Mucosa of descending colon (tissue), 3 donors: ENCODE data around the gene MGA. TPM values are rescaled to one million over a fixed set of nuclear protein-coding genes. Genes with fewer than 3 reads are reported as not detected.
A peak's percentile ranks its signal among the peaks of the same experiment; 100 is the strongest.

Source experiments
- ATAC-seq: fragments of 200-7000 bp; cut with Tn5 transposase; one replicate; pipeline ENCODE4 v1.9.1; 2020; ENCODE audit warnings: mild to moderate bottlenecking, moderate library complexity
- DNase-seq, 3 donors: peaks; one replicate each; pipeline ENCODE4 v3.0.0-alpha.2; 2020
- H3K36me3 ChIP-seq: fragments of 200-600 bp; one replicate; pipeline ENCODE4 v1.8.0; 2021; ENCODE audit warnings: low read depth, mild to moderate bottlenecking
- H3K4me1 ChIP-seq: fragments of 200-600 bp; one replicate; pipeline ENCODE4 v1.8.0; 2021; ENCODE audit warnings: low read depth, mild to moderate bottlenecking
- H3K4me3 ChIP-seq: fragments of 200-600 bp; one replicate; pipeline ENCODE4 v1.8.0; 2021; ENCODE audit warnings: mild to moderate bottlenecking
- H3K9me3 ChIP-seq: fragments of 200-600 bp; one replicate; pipeline ENCODE4 v1.8.0; 2021; ENCODE audit warnings: mild to moderate bottlenecking
- CTCF ChIP-seq: fragments of 200-600 bp; IDR thresholded peaks from one replicate; pipeline ENCODE4 v1.8.0; 2022; ENCODE audit warnings: antibody characterized with exemption, mild to moderate bottlenecking
- intact Hi-C, 2 donors: fragments of 100-400 bp; cut with DNase I in 1 of 2; cut with micrococcal nuclease in 1 of 2; formaldehyde crosslinking; loops; one replicate each; pipeline versions ENCODE4 v1.11.0 to v1.11.1; 2022; cut with DNase I, micrococcal nuclease
- total RNA-seq, 3 donors: library from RNA; stranded (reverse); fragmentation: NEBNext Ultra II Directional in 2 of 3; extraction: Animal tissue kit (Norgen Biotek cat#: 25700) in 2 of 3; gene quantifications; one replicate each; pipeline versions ENCODE4 v1.2.1 to v1.2.4, GENCODE V29; 2021 to 2023
- donor health status: DM: no; HTN: no; CAD: no; lungs with moderate emphysema.
- donor health status: DM: no; HTN: no; CAD: no.
- donor health status: DM: no; HTN: yes; CAD: no.

MGA gene
- total RNA-seq, 3 donors from 2014 or later = 29.1 to 50.5 (median 29.2) TPM

GRCh38 chr15:41797201-41797944 is 137.2 kb downstream of the MGA start:
- Histone ChIP-seq H3K9me3 (no peaks in the 10 kb centered on the region), H3K36me3 (no peaks in the 10 kb centered on the region), H3K4me3 (no peak overlapping the region), H3K4me1 (peaks cover 3% of the 10 kb centered on the region)
- no peak for DNase-seq
- intact Hi-C loops = no loop called here
- no peak for ATAC-seq
- no peak for TF ChIP-seq CTCF

GRCh38 chr15:41798607-41799487 is 138.6 kb downstream of the MGA start:
- ATAC-seq = peak; percentile 72

GRCh38 chr15:41799488-41799805 is 139.2 kb downstream of the MGA start:
- no peak for TF ChIP-seq CTCF
- intact Hi-C loops = no loop called here
- no peak for ATAC-seq

More at GRCh38 chr15:41798607-41799487, 138.6 kb downstream of the MGA start:
- Histone ChIP-seq H3K36me3 (no peaks in the 10 kb centered on the region), H3K9me3 (no peaks in the 10 kb centered on the region), H3K4me3 (no peak overlapping the region), H3K4me1 (peaks cover 3% of the 10 kb centered on the region)
- intact Hi-C loops = no loop called here
- DNase-seq = no peak
- no peak for TF ChIP-seq CTCF

GRCh38 chr15:41801185-41801584 is 141.0 kb downstream of the MGA start:
- no peaks in the 10 kb centered on the region for H3K4me1 ChIP-seq
- DNase-seq (no peak), ATAC-seq (no peak)
- H3K9me3 ChIP-seq = no peaks in the 10 kb centered on the region
- intact Hi-C loops = no loop called here
- no peak overlapping the region for H3K4me3 ChIP-seq
- H3K36me3 ChIP-seq = no peaks in the 10 kb centered on the region
- TF ChIP-seq CTCF = no peak

More at GRCh38 chr15:41799488-41799805, 139.2 kb downstream of the MGA start:
- H3K36me3 ChIP-seq = no peaks in the 10 kb centered on the region
- no peak for DNase-seq
- peaks cover 3% of the 10 kb centered on the region for H3K4me1 ChIP-seq
- H3K4me3 ChIP-seq = no peak overlapping the region
- no peaks in the 10 kb centered on the region for H3K9me3 ChIP-seq

GRCh38 chr15:41801850-41802455 is 141.7 kb downstream of the MGA start:
- intact Hi-C loops = no loop called here
- Histone ChIP-seq H3K9me3 (no peaks in the 10 kb centered on the region), H3K36me3 (no peaks in the 10 kb centered on the region), H3K4me3 (no peak overlapping the region), H3K4me1 (no peaks in the 10 kb centered on the region)
- ATAC-seq (no peak), DNase-seq (no peak)
- no peak for TF ChIP-seq CTCF
